IPS-18a (cell line): ENCODE results near the gene TFDP2.
"Not testable (repeated sequence)": the region's sequence is repeated elsewhere in the genome, so short reads cannot be mapped to it uniquely, and the experiment has no call there.

Experiments
- H3K27ac ChIP-seq: one replicate; pipeline ENCODE4 v1.5.1; 2013; ENCODE audit warnings: low read length
- H3K27me3 ChIP-seq: one replicate; pipeline ENCODE4 v1.6.1; 2013; ENCODE audit warnings: mild to moderate bottlenecking, low read length; ENCODE audit not compliant: control insufficient read depth, insufficient read depth
- H3K36me3 ChIP-seq: one replicate; pipeline ENCODE4 v1.6.1; 2013; ENCODE audit warnings: low read depth, low read length; ENCODE audit not compliant: control insufficient read depth
- H3K4me1 ChIP-seq: one replicate; pipeline ENCODE4 v1.6.1; 2013; ENCODE audit warnings: low read depth, low read length; ENCODE audit not compliant: control insufficient read depth
- H3K4me3 ChIP-seq: one replicate; pipeline ENCODE4 v1.5.1; 2013; ENCODE audit warnings: low read length
- H3K9ac ChIP-seq: one replicate; pipeline ENCODE4 v1.6.1; 2013; ENCODE audit warnings: mild to moderate bottlenecking, low read length, moderate library complexity
- H3K9me3 ChIP-seq: one replicate; pipeline ENCODE4 v1.6.1; 2013; ENCODE audit warnings: low read depth, low read length; ENCODE audit not compliant: control insufficient read depth

TFDP2 gene

GRCh38 chr3:141913150-141913811, 236.1 kb downstream of the TFDP2 start:
- no peak overlapping the region for H3K27ac ChIP-seq
- peaks cover 58% of the 10 kb centered on the region for H3K36me3 ChIP-seq
- H3K4me3 ChIP-seq, result no peak overlapping the region
- no peak overlapping the region for H3K9ac ChIP-seq
- no peaks in the 10 kb centered on the region for H3K27me3 ChIP-seq
- H3K9me3 ChIP-seq, result no peaks in the 10 kb centered on the region
- H3K4me1 ChIP-seq, result no peaks in the 10 kb centered on the region

- not testable (repeated sequence) for H3K9me3 ChIP-seq, H3K27me3 ChIP-seq, H3K4me1 ChIP-seq, H3K27ac ChIP-seq, H3K9ac ChIP-seq, H3K4me3 ChIP-seq
- peaks cover 69% of the 10 kb centered on the region for H3K36me3 ChIP-seq
Measured at GRCh38 chr3:141909986-141910385, 239.4 kb downstream of the TFDP2 start.

GRCh38 chr3:141909408-141909807, 239.9 kb downstream of the TFDP2 start:
- Histone ChIP-seq H3K9ac (no peak overlapping the region), H3K27ac (no peak overlapping the region), H3K9me3 (no peaks in the 10 kb centered on the region), H3K4me3 (no peak overlapping the region), H3K27me3 (no peaks in the 10 kb centered on the region), H3K36me3 (peaks cover 64% of the 10 kb centered on the region), H3K4me1 (no peaks in the 10 kb centered on the region)

GRCh38 chr3:141905129-141905528, 244.2 kb downstream of the TFDP2 start:
- H3K27me3 ChIP-seq, result no peaks in the 10 kb centered on the region
- H3K4me1 ChIP-seq, result no peaks in the 10 kb centered on the region
- no peaks in the 10 kb centered on the region for H3K9me3 ChIP-seq
- H3K36me3 ChIP-seq, result peaks cover 48% of the 10 kb centered on the region
- H3K27ac ChIP-seq, result no peak overlapping the region
- H3K4me3 ChIP-seq, result no peak overlapping the region
- H3K9ac ChIP-seq, result no peak overlapping the region

GRCh38 chr3:141904203-141904602, 245.1 kb downstream of the TFDP2 start:
- H3K36me3 ChIP-seq, result peaks cover 44% of the 10 kb centered on the region
- H3K27me3 ChIP-seq, result no peaks in the 10 kb centered on the region
- H3K4me1 ChIP-seq, result no peaks in the 10 kb centered on the region
- no peak overlapping the region for H3K4me3 ChIP-seq
- peaks cover 5% of the 10 kb centered on the region for H3K9me3 ChIP-seq
- H3K9ac ChIP-seq, result no peak overlapping the region
- H3K27ac ChIP-seq, result no peak overlapping the region

- peaks cover 25% of the 10 kb centered on the region for H3K36me3 ChIP-seq
- no peak overlapping the region for H3K27ac ChIP-seq
- no peak overlapping the region for H3K4me3 ChIP-seq
- no peak overlapping the region for H3K9ac ChIP-seq
- peaks cover 12% of the 10 kb centered on the region for H3K9me3 ChIP-seq
- no peaks in the 10 kb centered on the region for H3K27me3 ChIP-seq
- no peaks in the 10 kb centered on the region for H3K4me1 ChIP-seq
Measured at GRCh38 chr3:141901914-141902313, 247.4 kb downstream of the TFDP2 start.

- H3K36me3 ChIP-seq, result peaks cover 12% of the 10 kb centered on the region
- no peak overlapping the region for H3K4me3 ChIP-seq
- no peak overlapping the region for H3K9ac ChIP-seq
- peaks cover 12% of the 10 kb centered on the region for H3K9me3 ChIP-seq
- no peak overlapping the region for H3K27ac ChIP-seq
- H3K4me1 ChIP-seq, result no peaks in the 10 kb centered on the region
- H3K27me3 ChIP-seq, result no peaks in the 10 kb centered on the region
Measured at GRCh38 chr3:141900343-141900742, 249.0 kb downstream of the TFDP2 start.

- Histone ChIP-seq H3K4me3 (no peak overlapping the region), H3K27me3 (no peaks in the 10 kb centered on the region), H3K4me1 (no peaks in the 10 kb centered on the region), H3K36me3 (peaks cover 5% of the 10 kb centered on the region), H3K9me3 (peaks cover 12% of the 10 kb centered on the region), H3K27ac (no peak overlapping the region), H3K9ac (no peak overlapping the region)
Measured at GRCh38 chr3:141898908-141899307, 250.4 kb downstream of the TFDP2 start.

- no peak overlapping the region for H3K9ac ChIP-seq
- H3K27ac ChIP-seq, result no peak overlapping the region
- H3K4me1 ChIP-seq, result no peaks in the 10 kb centered on the region
- H3K9me3 ChIP-seq, result peaks cover 12% of the 10 kb centered on the region
- no peak overlapping the region for H3K4me3 ChIP-seq
- no peaks in the 10 kb centered on the region for H3K27me3 ChIP-seq
- H3K36me3 ChIP-seq, result peaks cover 5% of the 10 kb centered on the region
Measured at GRCh38 chr3:141895731-141896130, 253.6 kb downstream of the TFDP2 start.

- Histone ChIP-seq H3K9me3 (peaks cover 7% of the 10 kb centered on the region), H3K27ac (no peak overlapping the region), H3K9ac (no peak overlapping the region), H3K4me3 (no peak overlapping the region), H3K36me3 (peaks cover 5% of the 10 kb centered on the region), H3K27me3 (no peaks in the 10 kb centered on the region), H3K4me1 (no peaks in the 10 kb centered on the region)
Measured at GRCh38 chr3:141894524-141895176, 254.7 kb downstream of the TFDP2 start.
